Neural progenitor cell (in vitro differentiated cells): ENCODE measurements around the gene S100A3.

Experiments
- CTCF ChIP-seq: fragments of 200-600 bp; sonication (generic); IDR thresholded peaks from 2 replicates; pipeline ENCODE4 v1.5.1; 2017; ENCODE audit warnings: antibody characterized with exemption, mild to moderate bottlenecking
- EZH2 ChIP-seq: fragments of 200-600 bp; sonication (generic); IDR thresholded peaks from 2 replicates; pipeline ENCODE4 v1.6.1; 2017; ENCODE audit warnings: antibody characterized with exemption, mild to moderate bottlenecking, moderate library complexity
- EZH2phosphoT487 ChIP-seq: fragments of 200-600 bp; sonication (generic); IDR thresholded peaks from 2 replicates; pipeline ENCODE4 v1.6.1; 2017; ENCODE audit warnings: antibody characterized with exemption

- TF ChIP-seq EZH2 (no peak), CTCF (no peak), EZH2phosphoT487 (no peak)
Measured at GRCh38 chr1:153539395-153540093, 9.5 kb downstream of the S100A3 start.
